Stomach smooth muscle (tissue), 2 donors: ENCODE results near the gene DNAJC11.
"Not testable (repeated sequence)": the region's sequence is repeated elsewhere in the genome, so short reads cannot be mapped to it uniquely, and the experiment has no call there.

Experiments
- H3K27ac ChIP-seq: one replicate; pipeline ENCODE4 v1.7.0; 2013; ENCODE audit warnings: mild to moderate bottlenecking, low read length, inconsistent platforms
- H3K27me3 ChIP-seq, 2 donors: one replicate each; pipeline ENCODE4 v1.7.0; 2013; ENCODE audit warnings: low read length in 2 of 2; ENCODE audit not compliant: insufficient read depth in 2 of 2, control insufficient read depth in 1 of 2
- H3K36me3 ChIP-seq, 2 donors: one replicate each; pipeline ENCODE4 v1.7.0; 2013; ENCODE audit warnings: low read length in 2 of 2; ENCODE audit not compliant: control insufficient read depth in 2 of 2, insufficient read depth in 2 of 2
- H3K4me1 ChIP-seq: one replicate; pipeline ENCODE4 v1.7.0; 2013; ENCODE audit warnings: low read length; ENCODE audit not compliant: control insufficient read depth, insufficient read depth
- H3K4me3 ChIP-seq, 2 donors: one replicate each; pipeline ENCODE4 v1.7.0; 2013; ENCODE audit warnings: low read length in 2 of 2
- H3K9ac ChIP-seq, 2 donors: one replicate each; pipeline ENCODE4 v1.7.0; 2013; ENCODE audit warnings: low read length in 2 of 2, mild to moderate bottlenecking in 1 of 2
- H3K9me3 ChIP-seq, 2 donors: one replicate each; pipeline ENCODE4 v1.7.0; 2013; ENCODE audit warnings: low read length in 2 of 2; ENCODE audit not compliant: control insufficient read depth in 2 of 2
- donor health status: healthy.
- donor health status: Pancreatic carcinoma.

Gene DNAJC11

DNA sequence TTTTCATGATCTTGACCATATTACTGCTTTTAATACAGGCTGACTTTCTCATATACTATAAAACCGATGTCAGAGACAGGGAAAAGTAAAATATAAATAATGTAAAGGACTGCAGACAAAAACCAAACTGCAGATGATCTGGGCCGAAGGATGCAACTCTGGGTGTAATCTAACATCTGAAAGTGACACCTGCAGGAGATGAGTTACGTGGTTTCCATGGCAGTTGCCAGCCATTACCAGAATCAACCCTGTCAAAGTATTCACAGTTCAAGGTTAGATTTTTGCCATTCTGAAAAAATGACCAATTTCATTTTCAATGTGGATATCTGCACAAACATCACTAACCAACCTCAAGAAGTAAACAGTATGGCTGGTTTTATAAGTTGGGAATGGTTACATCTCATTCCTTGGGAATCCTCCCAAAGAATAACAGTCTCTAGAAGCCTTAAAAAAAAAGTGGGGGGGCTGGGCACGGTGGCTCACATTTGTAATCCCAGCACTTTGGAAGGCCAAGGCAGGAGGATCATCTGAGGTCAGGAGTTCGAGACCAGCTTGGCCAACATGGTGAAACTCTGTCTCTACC lies 27.7 kb downstream of the DNAJC11 start:
- H3K9ac ChIP-seq, result no peak overlapping the region
- no peak overlapping the region for H3K27ac ChIP-seq
- H3K9me3 ChIP-seq, result no peaks in the 10 kb centered on the region
- no peaks in the 10 kb centered on the region for H3K27me3 ChIP-seq
- no peak overlapping the region for H3K4me3 ChIP-seq
- H3K36me3 ChIP-seq, result peaks cover 20 to 23% of the 10 kb centered on the region in 2 donors
- peaks cover 5% of the 10 kb centered on the region for H3K4me1 ChIP-seq

DNA sequence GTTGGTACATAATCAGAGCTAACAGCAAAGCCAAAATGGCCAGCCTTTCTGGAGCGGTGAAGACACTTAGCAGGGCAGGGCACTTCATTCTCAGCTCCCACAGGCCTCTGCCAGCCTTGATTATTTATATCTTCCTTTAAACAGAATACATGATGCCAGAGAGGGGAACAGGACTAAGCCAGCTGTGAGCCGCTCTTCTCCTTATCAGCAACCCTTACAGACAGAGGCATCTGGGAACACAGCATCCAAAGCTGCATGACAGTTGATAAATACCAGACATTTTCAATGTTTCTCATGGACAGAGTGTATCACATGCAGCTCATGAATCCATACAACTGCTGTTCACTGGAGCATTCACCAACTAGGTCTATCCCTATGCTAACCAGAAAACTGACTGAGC lies 29.1 kb downstream of the DNAJC11 start:
- H3K4me3 ChIP-seq, result no peak overlapping the region
- no peaks in the 10 kb centered on the region for H3K9me3 ChIP-seq
- H3K27ac ChIP-seq, result no peak overlapping the region
- H3K9ac ChIP-seq, result peak overlapping the region in 1 of 2 donors; percentile 15
- no peaks in the 10 kb centered on the region for H3K27me3 ChIP-seq
- H3K4me1 ChIP-seq, result peaks cover 5% of the 10 kb centered on the region
- peaks cover 9 to 13% of the 10 kb centered on the region in 2 donors for H3K36me3 ChIP-seq

DNA sequence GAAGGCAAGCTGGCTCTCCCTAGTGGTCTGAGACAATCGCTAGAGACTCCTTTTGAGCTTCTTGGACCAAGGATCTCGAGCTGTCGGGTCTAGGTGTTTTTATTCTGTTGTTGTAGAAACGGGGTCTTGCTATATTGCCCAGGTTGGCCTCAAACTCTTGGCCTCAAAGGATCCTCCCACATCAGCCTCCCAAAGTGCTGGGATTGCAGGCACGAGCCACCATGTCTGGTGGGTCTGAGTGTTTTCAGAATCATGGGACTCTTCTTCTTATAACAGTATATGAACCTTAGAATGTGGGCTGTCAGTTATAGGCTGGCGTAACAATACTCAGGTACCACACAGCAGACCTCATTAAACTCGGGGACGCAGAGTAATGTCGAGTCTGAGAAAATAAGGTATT lies 33.1 kb downstream of the DNAJC11 start:
- Histone ChIP-seq H3K27me3 (no peaks in the 10 kb centered on the region), H3K9me3 (no peaks in the 10 kb centered on the region), H3K27ac (no peak overlapping the region), H3K4me1 (peaks cover 5% of the 10 kb centered on the region), H3K36me3 (peaks cover 19 to 23% of the 10 kb centered on the region in 2 donors), H3K9ac (no peak overlapping the region), H3K4me3 (no peak overlapping the region)

DNA sequence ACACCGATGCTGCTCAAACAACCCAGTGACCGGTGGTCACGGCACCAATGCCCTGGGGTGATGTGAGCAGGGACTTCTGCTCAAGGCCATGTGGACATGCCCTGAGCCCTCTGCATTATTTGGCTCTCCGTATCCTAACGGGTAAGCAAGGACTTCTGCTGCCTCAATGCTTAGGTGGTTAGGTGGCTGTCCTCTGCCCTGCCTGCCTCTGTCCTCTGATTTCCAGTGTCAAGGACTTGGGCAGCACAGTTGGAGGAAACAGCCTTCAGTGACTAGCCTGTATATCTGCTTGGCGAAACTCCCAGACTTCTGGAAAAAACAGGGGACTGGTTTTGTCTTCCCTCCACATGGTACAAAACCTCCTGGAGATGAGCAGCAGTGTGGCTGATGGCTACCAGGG lies 34.5 kb downstream of the DNAJC11 start:
- Histone ChIP-seq H3K9ac (no peak overlapping the region), H3K9me3 (no peaks in the 10 kb centered on the region), H3K36me3 (peaks cover 19 to 23% of the 10 kb centered on the region in 2 donors), H3K27me3 (no peaks in the 10 kb centered on the region), H3K4me3 (no peak overlapping the region), H3K4me1 (no peaks in the 10 kb centered on the region), H3K27ac (no peak overlapping the region)

DNA sequence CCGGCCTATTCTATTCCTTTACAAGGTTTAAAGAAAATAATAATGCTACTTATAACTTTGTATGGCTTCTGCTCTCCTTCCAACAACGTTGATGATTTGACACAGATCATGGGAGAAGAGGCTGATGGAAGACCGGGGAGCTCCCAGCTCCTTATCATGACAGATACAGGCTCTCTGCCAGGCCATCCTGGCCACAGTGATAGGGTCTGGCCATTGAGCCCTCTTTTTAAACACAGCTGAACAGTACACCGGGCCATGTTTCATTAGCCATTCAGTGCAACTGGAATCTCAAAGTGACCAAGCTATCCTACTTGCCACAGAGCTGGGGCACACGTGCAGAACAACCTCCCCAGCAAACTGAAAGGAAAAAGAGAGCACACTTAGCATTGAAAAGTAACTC lies 34.9 kb downstream of the DNAJC11 start:
- Histone ChIP-seq H3K4me3 (no peak overlapping the region), H3K27me3 (no peaks in the 10 kb centered on the region), H3K9me3 (no peaks in the 10 kb centered on the region), H3K27ac (no peak overlapping the region), H3K9ac (no peak overlapping the region), H3K36me3 (peaks cover 19 to 23% of the 10 kb centered on the region in 2 donors), H3K4me1 (no peaks in the 10 kb centered on the region)

DNA sequence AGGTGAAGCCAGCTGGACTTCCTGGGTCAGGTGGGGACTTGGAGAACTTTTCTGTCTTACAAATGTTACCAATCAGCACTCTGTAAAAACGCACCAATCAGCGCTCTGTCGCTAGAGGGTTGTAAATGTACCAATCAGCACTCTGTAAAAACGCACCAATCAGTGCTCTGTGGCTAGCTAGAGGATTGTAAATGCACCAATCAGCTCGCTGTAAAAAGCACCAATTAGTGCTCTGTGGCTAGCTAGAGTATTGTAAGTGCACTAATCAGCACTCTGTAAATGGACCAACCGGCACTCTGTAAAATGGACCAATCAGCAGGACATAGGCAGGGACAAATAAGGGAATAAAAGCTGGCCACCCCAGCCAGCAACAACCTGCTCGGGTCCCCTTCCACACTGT lies 39.1 kb downstream of the DNAJC11 start:
- H3K27ac ChIP-seq, H3K4me1 ChIP-seq, H3K27me3 ChIP-seq, H3K9me3 ChIP-seq, H3K9ac ChIP-seq, H3K4me3 ChIP-seq: not testable (repeated sequence)
- peaks cover 17 to 23% of the 10 kb centered on the region in 2 donors for H3K36me3 ChIP-seq

DNA sequence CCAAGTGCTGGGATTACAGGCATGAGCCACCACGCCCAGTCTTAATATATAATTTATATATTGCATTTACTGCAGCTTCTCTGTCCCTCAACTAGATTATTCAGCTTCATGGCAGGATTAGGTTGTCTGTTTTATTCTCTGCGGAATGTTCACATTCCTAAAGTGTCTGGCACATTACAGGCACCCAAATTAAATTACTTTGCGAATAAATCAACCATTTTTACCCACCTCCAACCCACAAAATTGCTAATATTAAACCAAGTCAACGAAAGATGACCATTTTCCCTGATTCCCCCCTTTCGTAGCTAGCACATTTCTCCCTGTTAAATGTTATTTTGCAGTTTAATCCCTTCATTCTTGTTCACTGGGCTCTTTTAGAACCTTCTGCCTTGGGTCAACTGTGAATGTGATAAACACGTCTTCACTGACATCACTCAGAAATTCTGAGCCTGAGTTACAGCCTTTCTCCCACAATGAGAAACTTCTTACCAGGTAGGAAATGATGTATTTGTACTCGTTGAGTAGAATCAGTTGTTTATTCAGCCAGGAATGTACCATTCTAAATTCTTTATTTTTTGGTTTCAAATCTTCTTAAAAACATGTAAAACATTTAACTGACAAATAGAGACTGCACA lies 41.1 kb downstream of the DNAJC11 start:
- Histone ChIP-seq H3K36me3 (peaks cover 10% of the 10 kb centered on the region in 2 donors), H3K4me1 (no peaks in the 10 kb centered on the region), H3K27ac (no peak overlapping the region), H3K9me3 (no peaks in the 10 kb centered on the region), H3K9ac (no peak overlapping the region), H3K4me3 (no peak overlapping the region), H3K27me3 (no peaks in the 10 kb centered on the region)

DNA sequence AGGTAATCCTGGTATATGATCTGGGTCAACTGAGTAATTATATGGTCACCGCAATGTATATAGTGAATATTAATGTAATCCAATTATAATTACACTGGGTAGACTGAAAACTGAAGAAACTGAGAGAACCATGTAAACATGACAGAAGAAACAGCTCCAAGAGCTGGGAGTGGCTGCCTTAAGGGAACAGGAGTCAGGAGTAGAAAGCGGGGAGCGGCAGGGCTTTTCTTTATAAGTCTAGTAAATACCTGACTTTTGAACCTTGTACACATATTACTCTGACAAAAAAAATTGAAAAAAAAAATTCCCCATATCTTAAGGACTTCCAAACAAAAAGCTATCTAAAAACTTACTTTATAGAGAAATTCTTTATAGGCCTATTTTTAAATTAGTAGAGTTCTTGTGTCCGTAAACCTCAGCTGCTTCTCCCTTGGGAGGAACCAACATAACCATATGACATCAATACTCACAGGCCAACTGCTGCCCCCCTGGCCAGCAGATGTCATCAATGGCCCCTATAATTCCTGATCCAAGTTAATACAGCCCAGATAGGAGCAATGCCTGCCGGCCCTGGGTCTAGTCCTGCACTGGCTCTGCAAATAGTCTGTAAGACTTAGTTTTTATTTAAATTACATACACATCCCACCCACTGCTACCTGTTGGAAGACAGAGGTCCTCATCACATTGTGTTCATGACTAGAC lies 43.1 kb downstream of the DNAJC11 start:
- H3K9me3 ChIP-seq, result no peaks in the 10 kb centered on the region
- H3K4me1 ChIP-seq, result no peaks in the 10 kb centered on the region
- H3K9ac ChIP-seq, result no peak overlapping the region
- H3K27ac ChIP-seq, result no peak overlapping the region
- peaks cover 7 to 14% of the 10 kb centered on the region in 2 donors for H3K36me3 ChIP-seq
- H3K27me3 ChIP-seq, result no peaks in the 10 kb centered on the region
- H3K4me3 ChIP-seq, result no peak overlapping the region

DNA sequence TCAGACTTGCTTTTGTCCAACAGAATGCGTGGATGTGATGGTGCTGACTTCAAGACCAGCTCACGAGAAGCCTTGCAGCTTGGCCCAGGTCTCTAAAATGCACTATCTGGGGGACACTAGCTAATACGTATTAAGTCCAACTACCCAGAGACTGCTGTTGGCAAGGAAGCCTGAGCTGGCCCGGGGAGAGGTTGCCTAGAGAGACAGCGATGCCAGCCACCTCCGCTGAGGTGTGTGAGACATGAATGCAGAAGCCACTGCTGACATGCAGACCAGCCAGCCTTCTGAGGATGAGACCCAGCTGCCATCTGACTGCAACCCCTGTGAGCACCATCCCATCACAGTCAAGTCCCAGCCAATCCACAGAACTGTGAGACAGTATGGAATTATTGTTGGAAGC lies 44.5 kb downstream of the DNAJC11 start:
- Histone ChIP-seq H3K9ac (no peak overlapping the region), H3K4me3 (no peak overlapping the region), H3K27ac (no peak overlapping the region), H3K36me3 (peaks cover 21 to 24% of the 10 kb centered on the region in 2 donors), H3K4me1 (no peaks in the 10 kb centered on the region), H3K27me3 (no peaks in the 10 kb centered on the region), H3K9me3 (no peaks in the 10 kb centered on the region)

DNA sequence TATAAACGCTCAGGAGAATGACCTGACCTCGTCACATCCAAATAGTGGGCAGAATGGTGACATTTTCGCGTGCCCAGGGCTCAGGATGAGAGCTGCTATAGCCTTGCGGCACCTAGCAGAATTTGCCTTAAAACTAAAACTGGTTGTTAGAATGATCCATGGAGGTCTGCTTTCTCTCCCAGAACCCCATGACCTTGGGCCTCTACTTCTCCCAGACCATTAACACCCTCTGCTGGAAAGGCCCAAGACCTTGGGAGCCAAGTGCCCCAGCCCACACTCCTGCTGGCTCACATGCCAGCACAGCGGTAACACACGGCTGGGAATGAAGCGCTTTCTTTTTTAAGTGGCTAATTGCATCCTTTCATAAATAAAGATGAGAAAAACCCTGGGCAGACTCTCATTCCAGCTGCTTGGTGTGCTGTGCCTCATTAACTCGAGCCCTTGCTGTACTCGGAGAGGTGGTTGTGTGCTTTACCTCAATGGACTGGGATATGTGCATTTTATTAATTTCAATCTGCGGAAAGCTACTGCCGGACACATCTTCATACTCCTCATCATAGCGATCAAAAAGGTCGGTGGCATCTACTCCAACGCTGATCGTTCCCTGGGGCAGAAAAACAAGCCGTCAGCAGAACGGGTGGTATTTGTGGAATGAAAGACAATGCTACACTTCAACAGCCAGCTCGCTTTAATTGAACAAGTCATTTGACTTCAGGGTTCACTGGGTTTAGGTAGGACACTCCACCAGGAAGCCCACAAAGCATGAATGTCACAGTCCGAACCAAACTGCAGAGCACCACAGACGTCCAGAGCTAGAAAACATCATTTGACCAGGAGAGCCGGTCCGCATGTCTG lies 48.0 kb downstream of the DNAJC11 start:
- H3K4me3 ChIP-seq, result no peak overlapping the region
- peaks cover 20 to 31% of the 10 kb centered on the region in 2 donors for H3K36me3 ChIP-seq
- no peak overlapping the region for H3K27ac ChIP-seq
- H3K9me3 ChIP-seq, result no peaks in the 10 kb centered on the region
- H3K9ac ChIP-seq, result no peak overlapping the region
- H3K27me3 ChIP-seq, result no peaks in the 10 kb centered on the region
- H3K4me1 ChIP-seq, result no peaks in the 10 kb centered on the region
